Measurements from ENCODE around the gene SYNE1.

- TF ChIP-seq CTCF (IDR thresholded peaks at IDR 0.05) (no peak), POLR2A (IDR thresholded peaks at IDR 0.05; ENCODE audit: low read length) (no peak), MYC (IDR thresholded peaks at IDR 0.05; ENCODE audit: borderline replicate concordance, low read length) (no peak), BHLHE40 (IDR thresholded peaks at IDR 0.05; ENCODE audit: low read depth, low read length) (no peak), POLR2AphosphoS2 (conservative IDR thresholded peaks at IDR 0.05; ENCODE audit: low read length) (no peak), HOXA7 (CRISPR knock-in tag; IDR thresholded peaks at IDR 0.05) (no peak), FOXS1 (CRISPR knock-in tag; IDR thresholded peaks at IDR 0.05) (no peak), USF2 (IDR thresholded peaks at IDR 0.05) (no peak), MAFK (IDR thresholded peaks at IDR 0.05; ENCODE audit: partially characterized antibody) (no peak), TP53 (CRISPR knock-in tag; IDR thresholded peaks at IDR 0.05) (no peak), ZSCAN20 (CRISPR knock-in tag; IDR thresholded peaks at IDR 0.05) (no peak), HMGXB4 (CRISPR knock-in tag; IDR thresholded peaks at IDR 0.05; ENCODE audit: borderline replicate concordance) (no peak)
- TF ChIP-seq, protein P1, sequence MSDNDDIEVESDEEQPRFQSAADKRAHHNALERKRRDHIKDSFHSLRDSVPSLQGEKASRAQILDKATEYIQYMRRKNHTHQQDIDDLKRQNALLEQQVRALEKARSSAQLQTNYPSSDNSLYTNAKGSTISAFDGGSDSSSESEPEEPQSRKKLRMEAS (IDR thresholded peaks at IDR 0.05), result no peak
Measured at GRCh38 chr6:152094276-152094675, 542.9 kb downstream of the SYNE1 start.

Measured in A549 (cell line).